ENCODE data around the gene SAG. TPM values are rescaled to one million over a fixed set of nuclear protein-coding genes. Genes with fewer than 3 reads are reported as not detected.

The SAG gene
- total and polyA plus RNA-seq, 2 donors (not counting 3 experiments of a cell fraction or from before 2014, with no cell fraction given), result not detected

DNA sequence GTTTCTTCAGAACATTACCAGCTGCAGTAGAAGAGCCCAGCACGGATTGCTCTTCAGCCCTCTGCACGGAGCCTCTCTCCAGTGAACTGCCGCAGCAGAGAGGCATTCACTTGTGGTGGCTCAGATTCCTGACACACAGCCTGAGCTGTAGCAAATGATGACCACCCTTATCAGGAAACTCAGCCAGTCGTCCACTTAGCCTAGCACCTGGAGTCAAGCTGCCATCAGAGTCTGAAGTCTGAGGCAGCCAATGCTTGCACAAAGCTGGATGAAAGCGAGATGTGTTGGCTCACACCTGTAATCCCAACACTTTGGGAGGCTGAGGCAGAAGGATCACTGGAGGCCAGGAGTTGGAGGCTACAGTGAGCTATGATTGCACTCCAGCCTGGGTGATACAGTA, 11.7 kb upstream of the SAG start:
- no peak overlapping the region for H2AFZ ChIP-seq (ENCODE audit: low read depth, low read length)
- H3K4me2 ChIP-seq (ENCODE audit: insufficient read depth, low read length), result no peak overlapping the region
- no peaks in the 10 kb centered on the region for H3K4me1 ChIP-seq (ENCODE audit: control insufficient read depth, extremely low read depth, insufficient read depth, low read length)
- H3K9me3 ChIP-seq (replicated peaks; ENCODE audit: control insufficient read depth, insufficient read depth, low read length), result no peaks in the 10 kb centered on the region
- CTCF ChIA-PET, result interaction anchor here (1.2 kb wide), 1 partner anchor 148 kb away, joined by 9 read pairs; no protein-coding TSS in a partner anchor
- TF ChIP-seq JUN (IDR thresholded peaks at IDR 0.05; ENCODE audit: borderline replicate concordance, insufficient read depth, insufficient read length, low read depth), result no peak
- TF ChIP-seq GATA2 (IDR thresholded peaks at IDR 0.05; ENCODE audit: insufficient read depth, insufficient read length, low read depth, low read length), result no peak
- TF ChIP-seq, protein P1, sequence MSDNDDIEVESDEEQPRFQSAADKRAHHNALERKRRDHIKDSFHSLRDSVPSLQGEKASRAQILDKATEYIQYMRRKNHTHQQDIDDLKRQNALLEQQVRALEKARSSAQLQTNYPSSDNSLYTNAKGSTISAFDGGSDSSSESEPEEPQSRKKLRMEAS (IDR thresholded peaks at IDR 0.05; ENCODE audit: insufficient read depth, insufficient read length), result no peak
- TF ChIP-seq POLR2A (IDR thresholded peaks at IDR 0.05; ENCODE audit: low read depth, low read length), result no peak
- no peak for TF ChIP-seq MYC (IDR thresholded peaks at IDR 0.05; ENCODE audit: low read depth, low read length)
- no peak for TF ChIP-seq FOS (IDR thresholded peaks at IDR 0.05; ENCODE audit: borderline replicate concordance, insufficient read depth, low read length)
- TF ChIP-seq, protein P2, sequence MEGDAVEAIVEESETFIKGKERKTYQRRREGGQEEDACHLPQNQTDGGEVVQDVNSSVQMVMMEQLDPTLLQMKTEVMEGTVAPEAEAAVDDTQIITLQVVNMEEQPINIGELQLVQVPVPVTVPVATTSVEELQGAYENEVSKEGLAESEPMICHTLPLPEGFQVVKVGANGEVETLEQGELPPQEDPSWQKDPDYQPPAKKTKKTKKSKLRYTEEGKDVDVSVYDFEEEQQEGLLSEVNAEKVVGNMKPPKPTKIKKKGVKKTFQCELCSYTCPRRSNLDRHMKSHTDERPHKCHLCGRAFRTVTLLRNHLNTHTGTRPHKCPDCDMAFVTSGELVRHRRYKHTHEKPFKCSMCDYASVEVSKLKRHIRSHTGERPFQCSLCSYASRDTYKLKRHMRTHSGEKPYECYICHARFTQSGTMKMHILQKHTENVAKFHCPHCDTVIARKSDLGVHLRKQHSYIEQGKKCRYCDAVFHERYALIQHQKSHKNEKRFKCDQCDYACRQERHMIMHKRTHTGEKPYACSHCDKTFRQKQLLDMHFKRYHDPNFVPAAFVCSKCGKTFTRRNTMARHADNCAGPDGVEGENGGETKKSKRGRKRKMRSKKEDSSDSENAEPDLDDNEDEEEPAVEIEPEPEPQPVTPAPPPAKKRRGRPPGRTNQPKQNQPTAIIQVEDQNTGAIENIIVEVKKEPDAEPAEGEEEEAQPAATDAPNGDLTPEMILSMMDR (IDR thresholded peaks at IDR 0.05; ENCODE audit: extremely low read depth in 1 of 2, insufficient read depth in 1 of 2, low read depth in 1 of 2, low read length in 2 of 2), result no peak
- no peaks in the 10 kb centered on the region for H3K9me1 ChIP-seq (replicated peaks; ENCODE audit: control insufficient read depth, extremely low read depth, insufficient read depth, low read length)
- no peak overlapping the region for H3K9ac ChIP-seq (replicated peaks; ENCODE audit: extremely low read depth, insufficient read depth, low read length)
- no peaks in the 10 kb centered on the region for H3K79me2 ChIP-seq (ENCODE audit: control insufficient read depth, insufficient read depth, low read length)
- FAIRE-seq (no peak), DNase-seq (ENCODE audit: low read depth, low spot score) (no peak)
- H3K27me3 ChIP-seq (ENCODE audit: control insufficient read depth in 2 of 2, insufficient read depth in 2 of 2, low read length in 2 of 2), result no peaks in the 10 kb centered on the region
- dilution Hi-C loops (cut with MboI; ENCODE audit: extremely low pct_ligation_motif_present, low sequenced_read_pairs) (no loop called here), intact Hi-C loops (cut with micrococcal nuclease) (no loop called here)
- H3K36me3 ChIP-seq (ENCODE audit: control insufficient read depth in 2 of 2, extremely low read depth in 1 of 2, insufficient read depth in 2 of 2, low read length in 2 of 2), result peaks cover 11 to 44% of the 10 kb centered on the region in 2 experiments
- no TSS peak for BruUV-seq (replicated peaks)
- no peaks in the 10 kb centered on the region for H4K20me1 ChIP-seq (replicated peaks; ENCODE audit: control insufficient read depth, extremely low read depth, insufficient read depth, low read length)
- no peak overlapping the region for H3K27ac ChIP-seq (ENCODE audit: insufficient read depth, low read depth, low read length)
- POLR2A ChIA-PET, result no interaction called here
- no peak overlapping the region for H3K4me3 ChIP-seq (replicated peaks in 1 of 3; ENCODE audit: insufficient read depth in 1 of 3, low read depth in 1 of 3, low read length in 3 of 3)
